Measurements from ENCODE around the gene EREG. TPM values are rescaled to one million over a fixed set of nuclear protein-coding genes. Genes with fewer than 3 reads are reported as not detected.

EREG gene
- total RNA-seq, 4 donors from 2014 or later, result 1.7 to 16.3 (median 7.9) TPM

- DNase-seq (ENCODE audit: low spot score) (no peak), ATAC-seq (ENCODE audit: low FRiP score) (no peak)
- TF ChIP-seq, protein P1, sequence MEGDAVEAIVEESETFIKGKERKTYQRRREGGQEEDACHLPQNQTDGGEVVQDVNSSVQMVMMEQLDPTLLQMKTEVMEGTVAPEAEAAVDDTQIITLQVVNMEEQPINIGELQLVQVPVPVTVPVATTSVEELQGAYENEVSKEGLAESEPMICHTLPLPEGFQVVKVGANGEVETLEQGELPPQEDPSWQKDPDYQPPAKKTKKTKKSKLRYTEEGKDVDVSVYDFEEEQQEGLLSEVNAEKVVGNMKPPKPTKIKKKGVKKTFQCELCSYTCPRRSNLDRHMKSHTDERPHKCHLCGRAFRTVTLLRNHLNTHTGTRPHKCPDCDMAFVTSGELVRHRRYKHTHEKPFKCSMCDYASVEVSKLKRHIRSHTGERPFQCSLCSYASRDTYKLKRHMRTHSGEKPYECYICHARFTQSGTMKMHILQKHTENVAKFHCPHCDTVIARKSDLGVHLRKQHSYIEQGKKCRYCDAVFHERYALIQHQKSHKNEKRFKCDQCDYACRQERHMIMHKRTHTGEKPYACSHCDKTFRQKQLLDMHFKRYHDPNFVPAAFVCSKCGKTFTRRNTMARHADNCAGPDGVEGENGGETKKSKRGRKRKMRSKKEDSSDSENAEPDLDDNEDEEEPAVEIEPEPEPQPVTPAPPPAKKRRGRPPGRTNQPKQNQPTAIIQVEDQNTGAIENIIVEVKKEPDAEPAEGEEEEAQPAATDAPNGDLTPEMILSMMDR (IDR thresholded peaks at IDR 0.05), result no peak
Measured at GRCh38 chr4:74329307-74329706, 35.6 kb upstream of the EREG start.

GRCh38 chr4:74330295-74330750 is 34.6 kb upstream of the EREG start:
- DNase-seq (ENCODE audit: low spot score) (no peak), ATAC-seq (ENCODE audit: low FRiP score) (no peak)
- TF ChIP-seq, protein P1 (IDR thresholded peaks at IDR 0.05), result no peak

DNA sequence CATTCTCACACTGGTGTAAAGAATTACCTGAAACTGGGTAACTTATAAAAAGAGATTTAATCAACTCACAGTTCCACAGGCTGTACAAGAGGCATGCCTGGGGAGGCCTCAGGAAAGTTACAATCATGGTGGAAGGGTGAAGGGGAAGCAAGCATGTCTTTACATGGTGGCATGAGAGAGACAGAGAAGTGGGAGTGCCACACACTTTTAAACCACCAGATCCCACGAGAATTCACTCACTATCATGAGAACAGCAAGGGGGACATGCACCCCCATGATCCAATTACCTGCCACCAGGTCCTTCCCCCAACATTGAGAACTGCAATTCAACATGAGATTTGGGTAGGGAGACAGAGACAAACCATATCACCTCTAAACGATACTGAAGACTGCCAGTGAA is 33.7 kb upstream of the EREG start:
- TF ChIP-seq, protein P1 (IDR thresholded peaks at IDR 0.05), result no peak
- no peak for ATAC-seq (ENCODE audit: low FRiP score)
- DNase-seq (ENCODE audit: low spot score), result no peak

- TF ChIP-seq, protein P1 (IDR thresholded peaks at IDR 0.05), result no peak
- ATAC-seq (ENCODE audit: low FRiP score), result no peak
- no peak for DNase-seq (ENCODE audit: low spot score)
Measured at GRCh38 chr4:74331944-74332343, 33.0 kb upstream of the EREG start.

DNA sequence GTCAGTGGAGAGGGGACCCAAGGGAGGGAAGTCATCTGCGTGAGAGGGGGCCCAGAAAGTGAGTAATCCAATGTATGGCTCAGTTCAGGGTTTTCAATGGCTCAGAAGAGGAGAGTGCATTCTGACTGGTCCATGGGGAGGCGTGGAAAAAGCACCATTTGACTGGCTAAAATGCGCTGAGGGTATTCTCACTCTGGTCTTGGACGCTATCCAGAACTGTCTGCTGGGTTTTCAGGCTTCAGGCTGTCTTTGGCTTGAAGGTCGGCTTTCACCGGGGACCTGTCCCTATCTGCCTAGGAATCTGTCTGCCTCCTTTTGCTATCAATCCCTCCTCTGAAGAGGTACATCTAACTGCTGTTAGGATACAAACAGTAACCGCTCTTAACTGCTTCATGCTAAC is 30.3 kb upstream of the EREG start:
- DNase-seq (ENCODE audit: low spot score) (no peak), ATAC-seq (ENCODE audit: low FRiP score) (no peak)
- TF ChIP-seq, protein P1 (IDR thresholded peaks at IDR 0.05), result no peak

DNA sequence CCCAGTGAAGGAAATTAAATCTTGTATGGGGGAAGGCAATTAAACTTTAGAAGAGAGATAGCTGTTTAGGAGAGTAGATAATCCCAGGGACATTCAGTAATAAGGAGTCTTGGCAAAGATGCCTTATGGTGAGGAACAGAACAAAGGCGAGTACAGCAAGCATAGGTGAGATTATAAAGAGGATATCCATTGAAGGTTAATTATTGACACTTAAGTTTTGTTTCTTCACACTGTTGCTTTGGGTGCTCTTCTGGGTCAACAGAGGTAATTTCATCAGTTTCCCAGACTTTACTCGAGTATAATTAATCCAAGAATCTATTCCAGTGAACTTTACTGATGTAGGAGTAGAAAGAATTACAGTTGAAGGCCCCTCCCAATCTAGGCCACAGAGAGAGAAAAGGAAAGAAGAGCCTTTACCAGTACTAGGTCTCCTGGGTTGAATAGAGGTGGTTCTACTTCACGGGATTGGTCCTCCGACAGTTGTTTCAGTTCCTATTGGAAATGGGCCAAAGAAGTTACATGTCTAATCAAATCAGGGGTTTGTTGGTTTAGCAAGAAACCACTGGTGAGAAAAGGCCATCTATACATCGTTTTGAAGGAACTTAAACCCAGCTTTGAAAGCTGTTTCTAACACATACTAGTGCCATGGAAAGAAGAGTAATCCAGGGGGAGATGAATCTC is 29.5 kb upstream of the EREG start:
- no peak for ATAC-seq (ENCODE audit: low FRiP score)

More for the DNA sequence above, 29.5 kb upstream of the EREG start:
- DNase-seq (ENCODE audit: low spot score), result no peak
- TF ChIP-seq, protein P1 (IDR thresholded peaks at IDR 0.05), result no peak
